GM23248 (cell line): ENCODE measurements around the gene AKAP13. TPM values are rescaled to one million over a fixed set of nuclear protein-coding genes. Genes with fewer than 3 reads are reported as not detected.

Experiments
- DNase-seq: peaks from one replicate; pipeline ENCODE4 v3.0.0-alpha.2; 2015
- H2AFZ ChIP-seq: fragments of 200-600 bp; sonication (generic); 2 replicates; pipeline ENCODE4 v1.6.1; 2016; ENCODE audit warnings: antibody characterized with exemption
- H3F3A ChIP-seq: fragments of 200-600 bp; sonication (generic); 2 replicates; pipeline ENCODE4 v1.6.1; 2016; ENCODE audit warnings: mild to moderate bottlenecking, antibody characterized with exemption, mixed run types; ENCODE audit not compliant: insufficient read depth
- H3K27ac ChIP-seq: fragments of 200-600 bp; sonication (generic); 2 replicates; pipeline ENCODE4 v1.5.1; 2016; ENCODE audit warnings: mild to moderate bottlenecking
- H3K27me3 ChIP-seq: fragments of 200-600 bp; sonication (generic); replicated peaks from 2 replicates; pipeline ENCODE4 v1.6.1; 2016; ENCODE audit warnings: mild to moderate bottlenecking; ENCODE audit not compliant: insufficient read depth
- H3K36me3 ChIP-seq: fragments of 200-600 bp; sonication (generic); 2 replicates; pipeline ENCODE4 v1.6.1; 2016; ENCODE audit warnings: low read depth, mild to moderate bottlenecking
- H3K4me1 ChIP-seq: fragments of 200-600 bp; sonication (generic); 2 replicates; pipeline ENCODE4 v1.6.1; 2016; ENCODE audit warnings: mild to moderate bottlenecking; ENCODE audit not compliant: insufficient read depth
- H3K4me2 ChIP-seq: fragments of 200-600 bp; sonication (generic); one replicate; pipeline ENCODE4 v1.6.1; 2016; ENCODE audit warnings: mild to moderate bottlenecking; ENCODE audit not compliant: unreplicated experiment
- H3K4me3 ChIP-seq: fragments of 200-600 bp; sonication (generic); 2 replicates; pipeline ENCODE4 v1.5.1; 2016; ENCODE audit warnings: mild to moderate bottlenecking
- H3K79me2 ChIP-seq: fragments of 200-600 bp; sonication (generic); 2 replicates; pipeline ENCODE4 v1.6.1; 2016; ENCODE audit warnings: mild to moderate bottlenecking; ENCODE audit not compliant: insufficient read depth
- H3K9ac ChIP-seq: fragments of 200-600 bp; sonication (generic); 2 replicates; pipeline ENCODE4 v1.6.1; 2016; ENCODE audit warnings: mild to moderate bottlenecking
- H3K9me2 ChIP-seq: fragments of 200-600 bp; sonication (generic); 2 replicates; pipeline ENCODE4 v1.6.1; 2016; ENCODE audit warnings: mixed run types, mild to moderate bottlenecking, moderate library complexity; ENCODE audit not compliant: insufficient read depth
- H3K9me3 ChIP-seq: fragments of 200-600 bp; sonication (generic); one replicate; pipeline ENCODE4 v1.6.1; 2017; ENCODE audit warnings: low read depth
- H4K20me1 ChIP-seq: fragments of 200-600 bp; sonication (generic); 2 replicates; pipeline ENCODE4 v1.6.0; 2016; ENCODE audit not compliant: insufficient read depth
- EZH2 ChIP-seq: fragments of 200-600 bp; sonication (generic); IDR thresholded peaks from 2 replicates; pipeline ENCODE4 v1.6.1; 2018; ENCODE audit warnings: antibody characterized with exemption, mild to moderate bottlenecking; ENCODE audit not compliant: insufficient read depth, poor library complexity, severe bottlenecking
- EZH2phosphoT487 ChIP-seq: fragments of 200-600 bp; sonication (generic); IDR thresholded peaks from 2 replicates; pipeline ENCODE4 v1.6.1; 2018; ENCODE audit warnings: antibody characterized with exemption, moderate library complexity, mild to moderate bottlenecking, low read depth; ENCODE audit not compliant: insufficient read depth
- WGBS, 2 experiments: methylation state at CpG; one replicate each; pipeline ENCODE4 v1.1.6; 2015 to 2017; ENCODE audit warnings: low lambda C conversion rate in 2 of 2, low coverage in 1 of 2; ENCODE audit errors: missing lambda C conversion rate in 2 of 2; 5-methylcytosine and 5-hydroxymethylcytosine counted together
- in situ Hi-C: fragments of 300-500 bp; cut with MboI; formaldehyde crosslinking; loops from 2 replicates; pipeline ENCODE4 v1.15.0; 2020
- polyA plus RNA-seq: library from polyadenylated mRNA; unstranded; fragments of >200 nt; fragmentation: Nextera tagmentation; extraction: Ambion mirVana; gene quantifications from 2 replicates; pipeline ENCODE4 v1.2.1, GENCODE V29; 2016
- total RNA-seq: library from RNA; depleted of rRNA; stranded (reverse); fragments of >200 nt; shearing (Covaris generic); gene quantifications from 2 replicates; pipeline ENCODE4 v1.2.3, GENCODE V29; 2014; rRNA removed

Gene AKAP13, protein sequence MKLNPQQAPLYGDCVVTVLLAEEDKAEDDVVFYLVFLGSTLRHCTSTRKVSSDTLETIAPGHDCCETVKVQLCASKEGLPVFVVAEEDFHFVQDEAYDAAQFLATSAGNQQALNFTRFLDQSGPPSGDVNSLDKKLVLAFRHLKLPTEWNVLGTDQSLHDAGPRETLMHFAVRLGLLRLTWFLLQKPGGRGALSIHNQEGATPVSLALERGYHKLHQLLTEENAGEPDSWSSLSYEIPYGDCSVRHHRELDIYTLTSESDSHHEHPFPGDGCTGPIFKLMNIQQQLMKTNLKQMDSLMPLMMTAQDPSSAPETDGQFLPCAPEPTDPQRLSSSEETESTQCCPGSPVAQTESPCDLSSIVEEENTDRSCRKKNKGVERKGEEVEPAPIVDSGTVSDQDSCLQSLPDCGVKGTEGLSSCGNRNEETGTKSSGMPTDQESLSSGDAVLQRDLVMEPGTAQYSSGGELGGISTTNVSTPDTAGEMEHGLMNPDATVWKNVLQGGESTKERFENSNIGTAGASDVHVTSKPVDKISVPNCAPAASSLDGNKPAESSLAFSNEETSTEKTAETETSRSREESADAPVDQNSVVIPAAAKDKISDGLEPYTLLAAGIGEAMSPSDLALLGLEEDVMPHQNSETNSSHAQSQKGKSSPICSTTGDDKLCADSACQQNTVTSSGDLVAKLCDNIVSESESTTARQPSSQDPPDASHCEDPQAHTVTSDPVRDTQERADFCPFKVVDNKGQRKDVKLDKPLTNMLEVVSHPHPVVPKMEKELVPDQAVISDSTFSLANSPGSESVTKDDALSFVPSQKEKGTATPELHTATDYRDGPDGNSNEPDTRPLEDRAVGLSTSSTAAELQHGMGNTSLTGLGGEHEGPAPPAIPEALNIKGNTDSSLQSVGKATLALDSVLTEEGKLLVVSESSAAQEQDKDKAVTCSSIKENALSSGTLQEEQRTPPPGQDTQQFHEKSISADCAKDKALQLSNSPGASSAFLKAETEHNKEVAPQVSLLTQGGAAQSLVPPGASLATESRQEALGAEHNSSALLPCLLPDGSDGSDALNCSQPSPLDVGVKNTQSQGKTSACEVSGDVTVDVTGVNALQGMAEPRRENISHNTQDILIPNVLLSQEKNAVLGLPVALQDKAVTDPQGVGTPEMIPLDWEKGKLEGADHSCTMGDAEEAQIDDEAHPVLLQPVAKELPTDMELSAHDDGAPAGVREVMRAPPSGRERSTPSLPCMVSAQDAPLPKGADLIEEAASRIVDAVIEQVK (N-terminal part only)
- total RNA-seq (27.7 and 45.0 TPM in 2 replicates), polyA plus RNA-seq (22.5 and 26.5 TPM in 2 replicates)

DNA sequence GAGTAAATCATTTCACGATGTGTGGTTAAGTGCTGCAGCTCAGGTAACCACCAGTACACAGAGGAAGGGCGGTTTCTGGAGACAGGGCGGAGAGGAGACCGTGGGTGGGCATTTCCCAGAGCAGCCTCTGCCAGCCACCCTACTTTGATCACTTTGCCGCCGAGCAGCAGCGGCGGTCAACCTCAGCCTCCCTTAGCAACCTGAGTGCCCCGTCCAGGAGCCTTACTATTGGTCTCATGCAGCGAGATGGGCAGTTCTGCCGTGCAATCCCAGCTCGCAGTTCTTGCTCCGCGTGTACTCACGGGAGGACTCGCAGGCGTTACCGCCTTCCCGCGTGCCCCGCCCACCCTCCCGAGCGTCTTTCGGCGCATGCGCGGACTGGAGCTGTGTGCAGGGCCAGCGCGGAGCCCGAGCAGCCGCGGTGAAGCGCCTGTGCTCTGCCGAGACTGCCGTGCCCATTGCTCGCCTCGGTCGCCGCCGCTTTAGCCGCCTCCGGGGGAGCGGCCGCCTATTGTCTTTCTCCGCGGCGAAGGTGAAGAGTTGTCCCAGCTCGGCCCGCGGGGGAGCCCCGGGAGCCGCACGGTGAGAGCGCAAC lies at the start of gene AKAP13:
Gene AKAP13, plus strand, starts transcription at position 387 of the 595 bp plus-strand sequence. CDS start 105,118 bp downstream, outside the sequence.
- in situ Hi-C loops: no loop called here
- Histone ChIP-seq H3K4me1 (peaks cover 18% of the 10 kb centered on the region), H3K4me3 (peak within 1 kb of the TSS; percentile 80), H2AFZ (peak within 1 kb of the TSS; percentile 87), H3K27ac (peak within 1 kb of the TSS; percentile 54), H3K27me3 (no peaks in the 10 kb centered on the region), H3K9me3 (no peaks in the 10 kb centered on the region), H3K9me2 (no peaks in the 10 kb centered on the region), H4K20me1 (no peaks in the 10 kb centered on the region), H3K36me3 (no peaks in the 10 kb centered on the region), H3K4me2 (peak within 1 kb of the TSS; percentile 97), H3K79me2 (peaks cover 43% of the 10 kb centered on the region), H3F3A (peaks cover 10% of the 10 kb centered on the region; the same call in 1 of the 2 replicates), H3K9ac (peak within 1 kb of the TSS; percentile 80)
- TF ChIP-seq EZH2: no peak
- no peak for TF ChIP-seq EZH2phosphoT487
- WGBS, 2 experiments: 1% methylated on average over 43 to 51 of the region's 54 CpGs
- DNase-seq: peak; percentile 99

DNA sequence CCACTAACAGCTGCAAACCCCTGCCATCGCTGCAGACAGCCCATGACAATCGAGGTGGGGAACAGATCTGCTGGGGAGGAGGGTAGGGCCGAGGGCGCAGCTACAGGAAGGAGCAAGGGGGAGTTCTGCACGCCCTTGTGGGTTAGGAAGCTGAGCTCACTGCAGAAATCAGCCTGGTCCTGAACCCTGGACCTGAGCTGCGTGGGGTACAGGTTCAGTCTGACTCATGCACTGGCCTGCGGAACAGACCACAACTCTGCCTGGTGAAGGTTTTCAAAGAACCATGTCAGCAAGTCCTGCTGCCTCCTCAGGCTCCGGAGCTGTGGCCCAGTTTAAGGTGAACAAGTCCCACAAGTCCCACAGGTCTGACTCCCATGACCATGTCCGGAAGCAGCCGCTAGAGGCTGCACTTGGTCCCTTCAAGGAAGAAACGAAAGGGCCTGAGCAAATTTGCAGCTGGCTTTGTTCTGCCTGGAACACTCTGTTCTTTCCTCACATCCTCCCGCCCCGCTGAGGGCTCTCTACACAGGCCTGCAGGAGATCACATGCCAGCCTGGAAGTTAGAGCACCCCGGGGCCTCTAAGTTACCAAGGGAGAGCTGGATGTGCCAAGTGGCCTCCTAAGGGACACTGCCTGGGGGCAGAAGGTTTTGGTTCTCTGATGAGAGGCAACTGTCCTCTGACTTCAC lies 49.4 kb upstream of the AKAP13 start:
- H3K36me3 ChIP-seq: no peaks in the 10 kb centered on the region
- H3K79me2 ChIP-seq: no peaks in the 10 kb centered on the region
- in situ Hi-C loops: loop anchor here (10.0 kb wide), 1 partner anchor 144 kb away; no protein-coding TSS in a partner anchor
- H3K4me1 ChIP-seq: peaks cover 39% of the 10 kb centered on the region
- peak overlapping the region; percentile 92; the same call in 1 of the 2 replicates for H3K4me3 ChIP-seq
- WGBS, 2 experiments: 20% methylated on average over 14 of the region's 14 CpGs
- TF ChIP-seq EZH2phosphoT487 (no peak), EZH2 (no peak)
- peak overlapping the region; percentile 50; the same call in 1 of the 2 replicates for H3K9ac ChIP-seq
- H3K9me3 ChIP-seq: no peaks in the 10 kb centered on the region
- H3K27ac ChIP-seq: peak overlapping the region; percentile 27; the same call in 1 of the 2 replicates
- no peaks in the 10 kb centered on the region for H3K27me3 ChIP-seq
- peak overlapping the region; percentile 49 for H3K4me2 ChIP-seq
- peak overlapping the region; percentile 99 for H2AFZ ChIP-seq
- peaks cover 33% of the 10 kb centered on the region for H3F3A ChIP-seq
- H3K9me2 ChIP-seq: no peaks in the 10 kb centered on the region
- peak; percentile 95 for DNase-seq
- H4K20me1 ChIP-seq: no peaks in the 10 kb centered on the region

DNA sequence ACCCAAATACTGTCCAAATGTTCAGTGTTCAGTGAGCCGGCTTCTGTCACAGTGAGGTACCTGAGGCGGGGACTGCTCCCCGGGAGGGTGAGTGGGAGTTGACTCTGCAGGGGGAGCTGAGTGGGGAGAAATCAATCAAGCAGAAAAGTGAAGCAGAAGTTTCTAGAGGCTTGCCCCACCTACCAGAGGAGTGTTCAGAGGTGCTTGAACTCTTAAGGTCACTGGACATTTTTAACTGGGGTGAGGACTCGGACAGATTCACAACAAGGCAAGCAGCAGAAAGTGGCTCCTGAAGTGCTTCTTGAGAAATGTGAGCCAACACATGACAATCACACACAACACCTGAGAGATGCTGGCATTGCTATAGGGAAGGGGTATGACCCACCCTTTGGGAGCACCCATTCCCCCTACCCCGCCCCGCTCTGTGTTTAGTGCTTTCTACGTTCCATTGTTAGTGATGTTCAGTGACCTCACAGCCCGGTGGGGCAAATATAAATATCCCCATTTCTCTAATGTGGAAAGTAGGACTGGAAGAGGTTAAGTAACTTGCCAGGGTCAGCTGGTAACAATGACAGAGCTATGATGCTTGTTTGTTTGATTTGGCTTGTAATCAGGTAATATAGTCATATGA lies 48.6 kb upstream of the AKAP13 start:
- H3K27ac ChIP-seq: peak overlapping the region; percentile 27; the same call in 1 of the 2 replicates
- H3K9me2 ChIP-seq: no peaks in the 10 kb centered on the region
- no peak for DNase-seq
- H2AFZ ChIP-seq: peak overlapping the region; percentile 76
- H3K4me2 ChIP-seq: peak overlapping the region; percentile 49
- H3K36me3 ChIP-seq: no peaks in the 10 kb centered on the region
- H4K20me1 ChIP-seq: no peaks in the 10 kb centered on the region
- in situ Hi-C loops: loop anchor here (10.0 kb wide), 1 partner anchor 143 kb away; no protein-coding TSS in a partner anchor
- H3F3A ChIP-seq: peaks cover 33% of the 10 kb centered on the region
- H3K4me1 ChIP-seq: peaks cover 39% of the 10 kb centered on the region
- no peaks in the 10 kb centered on the region for H3K27me3 ChIP-seq
- H3K79me2 ChIP-seq: no peaks in the 10 kb centered on the region
- no peak overlapping the region for H3K4me3 ChIP-seq
- 80 to 82% methylated on average over 8 of the region's 8 CpGs for WGBS, 2 experiments
- TF ChIP-seq EZH2 (no peak), EZH2phosphoT487 (no peak)
- peak overlapping the region; percentile 50; the same call in 1 of the 2 replicates for H3K9ac ChIP-seq
- no peaks in the 10 kb centered on the region for H3K9me3 ChIP-seq
